Thoracic aorta (tissue), 2 donors: Measurements from ENCODE around the gene BRMS1. TPM values are rescaled to one million over a fixed set of nuclear protein-coding genes. Genes with fewer than 3 reads are reported as not detected.
A peak's percentile ranks its signal among the peaks of the same experiment; 100 is the strongest.
"Not testable (repeated sequence)": the region's sequence is repeated elsewhere in the genome, so short reads cannot be mapped to it uniquely, and the experiment has no call there.

Experiments used
- ATAC-seq: fragments of 150-250 bp; one replicate; pipeline ENCODE4 v1.8.0; 2017; ENCODE audit warnings: low read depth; ENCODE audit not compliant: insufficient number of reproducible peaks, low FRiP score
- DNase-seq: peaks from one replicate; pipeline ENCODE4 v3.0.0-alpha.2; 2020; ENCODE audit warnings: low spot score
- H3K27ac ChIP-seq, 2 donors: fragments of 200-600 bp; sonication (generic); 1 replicate in 1 of 2; 2 replicates in 1 of 2; pipeline ENCODE4 v1.5.1; 2016; ENCODE audit warnings: mild to moderate bottlenecking in 2 of 2, moderate library complexity in 2 of 2
- H3K27me3 ChIP-seq: fragments of 200-600 bp; sonication (generic); replicated peaks from 2 replicates; pipeline ENCODE4 v1.6.0; 2016; ENCODE audit warnings: mild to moderate bottlenecking; ENCODE audit not compliant: insufficient read depth
- H3K36me3 ChIP-seq: fragments of 200-600 bp; sonication (generic); one replicate; pipeline ENCODE4 v1.5.1; 2016
- H3K4me1 ChIP-seq, 2 donors: fragments of 200-600 bp; sonication (generic); 1 replicate in 1 of 2; 2 replicates in 1 of 2; pipeline versions ENCODE4 v1.5.1 to v1.6.0; 2016; ENCODE audit warnings: low read depth in 2 of 2, mild to moderate bottlenecking in 1 of 2; ENCODE audit not compliant: control insufficient read depth in 1 of 2
- H3K4me3 ChIP-seq: fragments of 200-600 bp; sonication (generic); 2 replicates; pipeline ENCODE4 v1.5.1; 2016; ENCODE audit warnings: mild to moderate bottlenecking
- H3K9me3 ChIP-seq: fragments of 200-600 bp; sonication (generic); 2 replicates; pipeline ENCODE4 v1.5.1; 2016
- total RNA-seq, 2 donors: library from RNA; depleted of rRNA; stranded (reverse); fragments of >200 nt; gene quantifications; one replicate each; pipeline versions ENCODE4 v1.1.0 to v1.2.3, GENCODE V29; 2016
- TF ChIP-seq, protein P1 (sequence below): fragments of 200-600 bp; sonication (generic); IDR thresholded peaks from one replicate; pipeline ENCODE4 v1.5.1; 2019; ENCODE audit warnings: antibody characterized with exemption

The BRMS1 gene
- total RNA-seq, 2 donors from 2014 or later: 35.0 to 48.1 TPM

DNA sequence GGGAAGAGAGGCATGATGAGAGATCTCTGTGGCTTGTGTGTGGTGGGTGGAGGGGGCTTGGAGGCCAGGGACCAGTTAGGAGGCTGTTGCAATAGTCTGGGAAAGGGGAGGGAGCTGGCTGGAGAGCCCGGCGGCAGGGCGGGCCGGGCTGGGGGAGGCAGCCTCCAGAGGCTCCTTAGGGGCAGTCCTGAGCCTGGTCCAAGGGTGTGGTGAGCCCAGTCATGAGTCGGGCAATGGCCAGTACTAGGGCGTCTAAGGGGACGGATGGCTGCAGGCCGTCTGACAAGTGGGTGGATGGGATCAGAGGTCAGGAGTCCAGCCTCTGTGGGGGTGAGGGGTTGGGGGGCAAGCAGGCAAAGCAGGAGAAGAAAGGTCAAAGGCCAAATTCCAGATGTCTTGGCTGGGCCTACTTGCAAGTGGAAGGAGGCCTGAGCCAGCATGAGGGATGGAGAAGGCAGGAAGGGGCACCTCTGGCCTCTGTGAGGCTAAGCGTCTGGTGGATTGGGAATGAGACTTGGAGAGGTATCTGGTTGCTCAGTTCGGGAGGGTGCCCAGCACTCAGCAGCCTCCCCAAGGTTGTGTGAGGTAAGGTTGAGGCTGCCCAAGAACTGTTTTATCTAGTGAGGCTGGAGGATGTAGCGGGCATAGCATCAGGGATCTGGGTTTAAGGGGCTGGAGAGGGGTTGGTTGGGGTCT, 22.0 kb downstream of the BRMS1 start:
- DNase-seq (no peak), ATAC-seq (no peak)
- Histone ChIP-seq H3K4me3 (no peak overlapping the region), H3K27ac (no peak overlapping the region), H3K4me1 (peaks cover under 1 to 9% of the 10 kb centered on the region in 2 donors), H3K36me3 (no peaks in the 10 kb centered on the region), H3K9me3 (no peaks in the 10 kb centered on the region), H3K27me3 (no peaks in the 10 kb centered on the region)
- TF ChIP-seq, protein P1, sequence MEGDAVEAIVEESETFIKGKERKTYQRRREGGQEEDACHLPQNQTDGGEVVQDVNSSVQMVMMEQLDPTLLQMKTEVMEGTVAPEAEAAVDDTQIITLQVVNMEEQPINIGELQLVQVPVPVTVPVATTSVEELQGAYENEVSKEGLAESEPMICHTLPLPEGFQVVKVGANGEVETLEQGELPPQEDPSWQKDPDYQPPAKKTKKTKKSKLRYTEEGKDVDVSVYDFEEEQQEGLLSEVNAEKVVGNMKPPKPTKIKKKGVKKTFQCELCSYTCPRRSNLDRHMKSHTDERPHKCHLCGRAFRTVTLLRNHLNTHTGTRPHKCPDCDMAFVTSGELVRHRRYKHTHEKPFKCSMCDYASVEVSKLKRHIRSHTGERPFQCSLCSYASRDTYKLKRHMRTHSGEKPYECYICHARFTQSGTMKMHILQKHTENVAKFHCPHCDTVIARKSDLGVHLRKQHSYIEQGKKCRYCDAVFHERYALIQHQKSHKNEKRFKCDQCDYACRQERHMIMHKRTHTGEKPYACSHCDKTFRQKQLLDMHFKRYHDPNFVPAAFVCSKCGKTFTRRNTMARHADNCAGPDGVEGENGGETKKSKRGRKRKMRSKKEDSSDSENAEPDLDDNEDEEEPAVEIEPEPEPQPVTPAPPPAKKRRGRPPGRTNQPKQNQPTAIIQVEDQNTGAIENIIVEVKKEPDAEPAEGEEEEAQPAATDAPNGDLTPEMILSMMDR: no peak

DNA sequence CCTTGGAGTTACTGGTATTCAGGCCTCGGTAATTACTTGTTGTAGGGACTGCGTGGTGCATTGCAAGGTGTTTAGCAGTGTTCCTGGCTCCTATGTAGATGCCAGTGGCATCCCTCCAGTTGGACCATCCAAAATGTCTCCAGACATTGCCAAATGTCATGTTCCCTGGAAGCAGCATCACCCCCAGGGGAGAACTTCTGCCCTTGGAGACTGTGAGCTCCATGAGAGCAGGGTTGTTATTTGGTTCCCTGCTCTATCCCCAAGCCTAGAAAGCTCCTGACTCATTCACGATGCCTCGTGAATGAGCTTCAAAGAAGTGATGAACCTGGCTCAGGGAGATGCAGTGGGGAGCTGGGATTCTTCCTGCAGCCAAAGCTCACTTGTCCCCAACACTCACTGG, 23.3 kb downstream of the BRMS1 start:
- ATAC-seq (no peak), DNase-seq (no peak)
- H3K9me3 ChIP-seq: no peaks in the 10 kb centered on the region
- H3K4me1 ChIP-seq: peaks cover 8 to 18% of the 10 kb centered on the region in 2 donors
- no peak overlapping the region for H3K27ac ChIP-seq
- H3K4me3 ChIP-seq: no peak overlapping the region
- TF ChIP-seq, protein P1: no peak
- H3K36me3 ChIP-seq: no peaks in the 10 kb centered on the region
- no peaks in the 10 kb centered on the region for H3K27me3 ChIP-seq

DNA sequence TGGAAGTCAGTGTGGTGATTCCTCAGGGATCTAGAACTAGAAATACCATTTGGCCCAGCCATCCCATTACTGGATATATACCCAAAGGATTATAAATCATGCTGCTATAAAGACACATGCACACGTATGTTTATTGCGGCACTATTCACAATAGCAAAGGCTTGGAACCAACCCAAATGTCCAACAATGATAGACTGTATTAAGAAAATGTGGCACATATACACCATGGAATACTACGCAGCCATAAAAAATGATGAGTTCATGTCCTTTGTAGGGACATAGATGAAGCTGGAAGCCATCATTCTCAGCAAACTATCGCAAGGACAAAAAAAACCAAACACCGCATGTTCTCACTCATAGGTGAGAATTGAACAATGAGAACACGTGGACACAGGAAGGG, 24.2 kb downstream of the BRMS1 start:
- ATAC-seq, DNase-seq, H3K27ac ChIP-seq, H3K4me3 ChIP-seq, H3K9me3 ChIP-seq, H3K27me3 ChIP-seq, H3K36me3 ChIP-seq: not testable (repeated sequence)
- H3K4me1 ChIP-seq: peaks cover 11 to 24% of the 10 kb centered on the region in 2 donors

DNA sequence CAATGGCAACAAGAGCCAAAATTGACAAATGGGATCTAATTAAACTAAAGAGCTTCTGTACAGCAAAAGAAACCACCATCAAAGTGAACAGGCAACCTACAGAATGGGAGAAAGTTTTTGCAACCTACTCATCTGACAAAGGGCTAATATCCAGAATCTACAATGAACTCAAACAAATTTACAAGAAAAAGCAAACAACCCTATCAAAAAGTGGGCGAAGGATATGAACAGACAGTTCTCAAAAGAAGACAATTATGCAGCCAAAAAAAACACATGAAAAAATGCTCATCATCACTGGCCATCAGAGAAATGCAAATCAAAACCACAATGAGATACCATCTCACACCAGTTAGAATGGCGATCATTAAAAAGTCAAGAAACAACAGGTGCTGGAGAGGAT, 24.6 kb downstream of the BRMS1 start:
- H3K9me3 ChIP-seq, DNase-seq, H3K4me3 ChIP-seq, H3K27me3 ChIP-seq, H3K27ac ChIP-seq, H3K36me3 ChIP-seq, ATAC-seq: not testable (repeated sequence)
- H3K4me1 ChIP-seq: peaks cover 11 to 28% of the 10 kb centered on the region in 2 donors

DNA sequence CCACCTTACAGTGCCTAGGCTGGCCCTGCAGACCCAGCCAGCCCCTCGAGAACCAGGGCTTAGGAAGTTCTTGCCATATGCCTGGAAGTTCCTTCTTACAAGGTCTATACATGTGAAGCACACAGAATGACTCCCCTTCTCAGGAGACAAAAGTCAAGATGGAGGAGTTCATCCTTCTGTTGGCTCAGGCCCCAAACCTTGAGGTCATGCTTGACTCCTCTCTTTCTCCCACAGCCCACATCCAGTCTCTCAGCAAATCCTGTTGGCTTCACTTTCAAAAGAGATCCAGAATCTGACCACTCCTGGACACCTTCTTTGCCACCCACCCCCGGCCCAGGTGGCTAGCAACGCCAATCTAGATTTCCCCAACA, 26.3 kb downstream of the BRMS1 start:
- TF ChIP-seq, protein P1: no peak
- Histone ChIP-seq H3K36me3 (no peaks in the 10 kb centered on the region), H3K4me3 (no peak overlapping the region), H3K4me1 (peaks cover 11 to 28% of the 10 kb centered on the region in 2 donors), H3K9me3 (no peaks in the 10 kb centered on the region), H3K27ac (peak overlapping the region in 1 of 2 donors; percentile 9), H3K27me3 (peaks cover 5% of the 10 kb centered on the region)
- no peak for ATAC-seq
- no peak for DNase-seq

DNA sequence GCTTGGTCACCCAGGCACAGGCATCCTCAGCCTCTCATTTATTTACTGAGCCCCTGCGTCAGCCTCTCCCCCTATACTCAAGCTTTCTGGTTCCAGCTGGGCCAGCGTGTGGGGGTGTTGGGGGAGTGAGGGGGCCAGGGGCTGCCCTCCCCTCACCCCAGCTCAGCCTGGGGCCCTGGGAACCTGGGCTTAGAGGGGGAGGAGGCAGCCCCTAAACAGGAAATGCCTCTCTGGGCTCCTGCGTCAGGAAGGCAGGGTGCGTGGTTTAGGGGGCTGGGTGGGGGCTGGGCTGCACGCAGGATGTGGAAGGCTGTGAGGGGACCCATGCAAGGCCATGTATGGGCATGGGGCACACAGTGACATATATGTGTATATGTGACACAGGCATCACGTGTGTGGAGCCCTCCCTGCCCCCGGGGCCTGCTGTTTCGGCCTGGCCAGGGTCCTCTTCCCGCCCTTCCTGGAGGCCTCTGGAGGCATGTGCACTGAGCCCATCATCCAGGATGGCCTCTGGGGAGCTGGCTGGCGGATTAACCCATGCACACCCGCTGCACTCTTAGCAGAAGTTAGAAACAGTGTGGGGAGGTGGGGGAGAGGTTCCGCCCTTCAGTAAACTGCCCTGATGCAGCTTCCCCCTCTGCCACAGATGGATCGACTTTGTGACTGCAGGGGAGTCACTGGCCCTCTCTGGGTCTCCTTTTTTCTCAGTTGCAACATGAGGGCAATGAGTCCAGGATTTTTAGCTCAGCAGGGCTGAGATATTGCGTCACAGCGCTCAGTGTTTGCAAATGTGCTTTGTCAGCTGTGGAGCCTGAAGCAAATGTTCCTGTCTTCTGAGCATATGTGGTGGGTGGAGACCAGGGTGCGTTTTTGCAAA, 26.9 kb downstream of the BRMS1 start:
- no peaks in the 10 kb centered on the region for H3K36me3 ChIP-seq

More for the DNA sequence above, 26.9 kb downstream of the BRMS1 start:
- peak overlapping the region in 1 of 2 donors; percentile 9 for H3K27ac ChIP-seq
- no peak for ATAC-seq
- H3K4me3 ChIP-seq: peak overlapping the region; percentile 71
- no peaks in the 10 kb centered on the region for H3K9me3 ChIP-seq
- no peak for DNase-seq
- peaks cover 5% of the 10 kb centered on the region for H3K27me3 ChIP-seq
- TF ChIP-seq, protein P1: no peak
- H3K4me1 ChIP-seq: peaks cover 11 to 32% of the 10 kb centered on the region in 2 donors
